HG03135 (cell line): Measurements from ENCODE around the gene PRR11.
A peak's percentile ranks its signal among the peaks of the same experiment; 100 is the strongest.
"Not testable (repeated sequence)": the region's sequence is repeated elsewhere in the genome, so short reads cannot be mapped to it uniquely, and the experiment has no call there.

Experiments
- ATAC-seq: cut with Tn5 transposase; IDR thresholded peaks from one replicate; pipeline ENCODE4 v1.9.1; 2021; ENCODE audit warnings: mild to moderate bottlenecking, moderate library complexity; ENCODE audit not compliant: unreplicated experiment

Gene PRR11

DNA sequence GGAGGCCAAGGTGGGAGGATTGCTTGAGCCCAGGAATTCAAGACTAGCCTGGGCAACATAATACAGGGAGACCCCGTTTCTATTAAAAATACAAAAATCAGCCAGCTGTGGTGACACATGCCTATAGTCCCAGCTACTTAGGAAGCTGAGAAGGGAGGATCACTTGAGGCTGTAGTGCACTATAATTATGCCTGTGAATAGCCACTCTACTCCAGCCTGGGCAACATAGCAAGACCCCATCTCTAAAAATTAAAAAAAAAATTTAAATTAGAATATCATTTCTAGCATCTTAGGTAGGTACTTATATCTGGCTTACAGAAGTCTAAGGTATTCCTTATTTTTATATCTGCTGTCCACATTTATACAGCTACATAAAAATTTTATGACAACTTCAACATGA is 46.8 kb downstream of the PRR11 start:
- no peak for ATAC-seq

DNA sequence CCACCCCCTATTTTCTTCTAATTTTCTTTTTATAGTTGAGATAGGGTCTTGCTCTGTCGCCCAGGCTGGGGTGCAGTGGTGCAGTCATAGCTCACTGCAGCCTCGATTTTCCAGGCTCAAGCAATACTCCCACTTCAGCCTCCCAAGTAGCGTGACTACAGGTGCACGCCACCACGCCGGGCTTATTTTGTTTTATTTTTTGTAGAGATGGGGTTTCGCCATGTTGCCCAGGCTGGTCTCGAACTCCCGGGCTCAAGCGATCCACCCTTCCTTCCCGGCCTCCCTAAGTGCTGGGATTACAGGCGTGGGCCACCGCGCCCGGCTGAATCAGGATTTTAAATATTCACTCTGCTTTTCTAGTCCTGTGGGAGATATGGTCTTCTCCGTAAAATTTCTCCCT is 63.8 kb downstream of the PRR11 start:
- ATAC-seq, result no peak

DNA sequence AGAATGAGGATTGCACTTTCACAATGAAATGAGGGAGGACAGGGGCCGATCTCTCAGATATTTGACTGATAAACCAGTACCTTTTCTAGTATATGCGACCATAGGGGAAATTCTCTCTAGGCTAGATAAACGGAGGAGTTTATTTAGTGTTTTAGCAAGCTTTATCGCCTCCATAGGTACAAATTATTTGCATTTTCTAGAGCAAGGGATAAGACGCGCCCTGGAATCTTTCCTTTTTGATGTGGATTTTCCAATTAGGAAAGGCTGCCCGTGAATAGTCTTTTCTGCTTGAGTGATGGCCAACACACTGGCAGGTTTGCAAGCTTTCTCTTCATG is 64.4 kb downstream of the PRR11 start:
- ATAC-seq, result no peak

DNA sequence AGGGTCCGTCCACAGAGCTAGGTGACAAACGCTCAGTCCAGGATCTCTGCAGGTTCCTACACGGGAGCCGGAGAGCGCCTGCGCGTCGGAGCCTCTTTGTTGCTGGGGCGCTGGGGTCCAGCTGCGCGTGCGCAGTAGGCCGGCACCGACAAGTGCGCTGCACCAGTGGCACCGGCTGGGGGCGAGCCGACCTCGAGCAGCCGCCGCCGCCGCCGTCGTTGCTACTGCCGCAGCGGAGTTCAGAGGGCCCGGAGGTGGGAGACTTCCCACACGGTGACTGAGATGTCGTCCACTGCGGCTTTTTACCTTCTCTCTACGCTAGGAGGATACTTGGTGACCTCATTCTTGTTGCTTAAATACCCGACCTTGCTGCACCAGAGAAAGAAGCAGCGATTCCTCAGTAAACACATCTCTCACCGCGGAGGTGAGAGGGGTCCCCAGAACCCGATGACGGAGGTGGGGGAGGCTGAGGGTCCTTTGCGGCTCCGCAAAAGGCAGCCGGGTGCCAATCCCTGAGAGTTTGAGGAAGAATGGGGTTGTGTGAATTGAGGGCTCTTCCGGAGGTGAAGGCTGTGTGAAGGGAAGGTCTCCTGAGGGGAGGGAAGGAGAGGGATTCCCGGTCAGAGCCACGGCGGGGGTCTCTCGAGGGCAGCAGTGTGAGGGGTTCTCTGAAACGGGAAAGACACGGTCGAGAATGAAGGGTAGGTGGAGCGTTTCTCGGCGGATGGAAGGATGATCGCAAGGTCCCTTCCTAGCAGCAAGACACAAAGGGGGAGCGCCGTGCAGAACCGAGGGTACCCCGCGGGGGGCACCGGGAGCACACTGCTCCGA is 65.0 kb downstream of the PRR11 start, which contains the start of gene GDPD1:
GDPD1 (plus strand) TSS at position 184 of the 831 bp plus-strand sequence; CDS start at position 283, 99 bp downstream.
- peak; percentile 93 for ATAC-seq

DNA sequence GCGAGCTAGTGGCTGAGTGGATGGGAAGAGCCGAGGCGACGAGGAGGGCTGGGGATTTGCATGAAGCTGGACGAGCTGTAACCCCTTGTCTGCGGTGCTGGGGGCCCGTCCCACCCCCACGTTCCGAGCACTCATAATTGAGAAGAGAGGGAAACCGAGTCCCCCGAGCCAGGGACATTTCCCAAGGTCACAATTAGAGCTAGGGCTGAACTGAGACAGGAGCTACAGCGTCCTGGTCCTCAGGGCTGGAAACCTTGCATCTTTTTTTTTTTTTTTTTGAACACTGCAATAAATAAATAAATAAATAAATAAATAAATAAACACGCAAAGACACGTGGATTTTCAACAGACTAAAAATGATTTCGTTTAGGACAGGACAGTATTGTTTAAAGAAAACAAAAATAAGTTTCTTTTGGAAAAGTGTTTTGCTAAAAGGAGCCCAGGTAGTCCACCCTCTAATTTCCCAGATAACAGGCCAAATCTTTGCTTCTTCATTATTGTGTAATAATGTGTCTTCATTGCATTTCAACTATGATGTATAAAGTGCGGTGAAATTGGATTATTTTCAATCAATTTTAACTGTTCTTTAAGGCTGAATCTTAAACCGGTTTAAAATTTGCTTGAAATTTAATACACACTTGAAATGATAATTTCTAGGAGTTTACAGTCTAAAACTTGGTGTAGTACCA is 65.8 kb downstream of the PRR11 start:
- ATAC-seq, result no peak

DNA sequence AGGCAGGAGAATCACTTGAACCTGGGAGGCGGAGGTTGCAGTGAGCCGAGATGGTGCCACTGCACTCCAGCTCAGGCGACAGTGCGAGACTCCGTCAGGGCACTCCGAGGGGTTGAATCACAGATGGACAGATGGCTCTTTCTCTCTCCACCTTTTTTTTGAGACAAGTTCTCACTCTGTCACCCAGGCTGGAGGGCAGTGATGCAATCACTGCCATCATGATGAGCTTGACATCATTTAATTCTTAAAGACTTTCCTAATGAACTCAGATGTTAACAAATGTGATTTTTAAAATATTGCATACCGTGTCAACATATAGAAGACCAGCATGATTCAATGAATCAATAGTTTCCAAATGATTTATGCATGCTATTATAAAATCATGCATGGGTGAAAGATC is 68.3 kb downstream of the PRR11 start:
- ATAC-seq, result no peak

DNA sequence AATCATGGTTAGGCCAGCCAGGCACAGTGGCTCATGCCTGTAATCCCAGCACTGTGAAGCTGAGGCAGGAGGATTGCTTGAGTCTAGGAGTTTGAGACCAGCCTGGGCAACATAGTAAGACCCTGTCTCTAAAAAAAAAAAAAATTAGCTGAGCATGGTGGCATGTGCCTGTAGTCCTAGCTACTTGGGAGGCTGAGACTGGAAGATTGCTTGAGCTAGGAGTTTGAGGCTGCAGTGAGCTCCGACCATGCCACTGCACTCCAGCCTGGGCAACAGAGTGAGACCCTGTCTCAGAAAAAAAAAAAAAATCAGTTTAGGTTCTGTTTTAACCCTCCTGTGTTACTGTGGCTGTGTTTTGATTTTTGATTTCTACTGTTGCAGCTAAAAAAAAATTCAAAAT is 73.0 kb downstream of the PRR11 start:
- not testable (repeated sequence) for ATAC-seq

DNA sequence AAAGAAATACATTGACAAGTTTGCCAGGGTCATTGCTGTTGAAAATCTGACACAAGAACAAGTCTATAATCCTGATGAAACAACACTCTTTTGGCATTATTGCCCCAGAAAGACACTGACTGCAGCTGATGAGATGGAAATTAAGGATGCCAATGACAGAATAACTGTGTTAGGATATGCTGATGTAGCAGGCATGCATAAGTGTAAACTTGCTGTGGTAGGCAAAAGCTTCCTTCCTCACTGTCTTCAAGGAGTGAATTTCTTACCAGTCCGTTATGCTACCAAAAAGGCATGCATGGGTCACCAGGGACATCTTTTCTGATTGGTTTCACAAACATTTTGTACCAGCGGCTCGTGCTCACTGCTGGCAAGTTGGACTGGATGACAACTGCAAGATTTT is 75.2 kb downstream of the PRR11 start:
- no peak for ATAC-seq

DNA sequence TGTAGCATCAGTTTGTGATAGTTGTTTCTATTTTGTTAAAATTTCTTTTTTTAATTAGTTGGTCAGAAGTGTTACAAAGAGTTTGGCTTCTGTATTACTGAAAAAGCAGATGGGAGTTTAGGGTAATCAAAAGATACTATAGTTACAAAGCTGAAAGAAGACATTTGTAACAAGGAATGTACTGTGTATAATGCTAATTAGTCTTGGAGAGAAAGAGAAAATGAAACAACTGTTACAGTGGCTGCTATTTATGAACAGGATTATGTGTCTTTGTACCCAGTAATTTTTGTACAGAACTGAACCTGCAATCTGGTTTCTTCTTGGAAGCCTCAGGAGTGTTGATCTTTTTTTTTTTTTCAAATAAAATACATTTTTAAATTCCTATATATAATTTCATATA is 79.1 kb downstream of the PRR11 start:
- no peak for ATAC-seq

DNA sequence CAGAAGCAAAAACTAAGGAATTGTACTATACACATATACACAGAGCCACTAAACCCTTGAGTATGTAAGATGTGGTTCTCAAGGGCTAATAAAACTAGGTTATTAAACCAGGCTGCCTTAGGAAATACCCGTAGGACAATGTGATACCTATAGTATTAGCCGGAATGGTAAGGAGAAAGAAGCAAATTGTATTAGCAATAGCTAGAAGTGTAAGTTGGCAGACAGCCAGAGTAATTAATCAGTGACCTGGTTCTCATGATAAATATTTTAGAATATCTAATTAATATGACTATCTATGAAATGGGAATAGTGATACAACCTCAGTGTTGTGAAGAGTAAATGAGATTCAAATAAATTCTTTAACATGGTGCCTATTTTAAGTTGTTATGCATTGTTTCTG is 83.4 kb downstream of the PRR11 start:
- no peak for ATAC-seq

DNA sequence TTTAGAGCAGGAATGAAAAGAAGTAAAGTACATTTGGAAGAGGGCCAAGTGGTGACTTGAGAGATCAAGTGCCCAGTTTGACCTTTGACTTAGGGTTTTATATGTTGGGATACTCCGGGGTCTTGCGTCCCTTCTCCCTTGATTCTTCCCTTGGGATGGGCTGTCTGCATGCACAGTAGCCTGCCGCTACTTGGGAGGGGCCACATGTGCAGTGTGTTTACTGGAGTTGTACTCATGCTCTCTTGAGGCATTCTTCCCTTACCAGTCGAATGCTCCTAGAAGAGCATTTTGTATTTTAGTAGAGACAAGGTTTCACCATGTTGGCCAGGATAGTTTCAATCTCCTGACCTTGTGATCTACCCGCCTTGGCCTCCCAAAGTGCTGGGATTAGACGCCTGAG is 88.5 kb downstream of the PRR11 start:
- ATAC-seq, result no peak
